Embryonic facial prominence (tissue), 1 donor: Measurements from ENCODE around the gene MEIOB.
"Not testable (repeated sequence)": the region's sequence is repeated elsewhere in the genome, so short reads cannot be mapped to it uniquely, and the experiment has no call there.

Source experiments
- DNase-seq: peaks from one replicate; pipeline ENCODE4 v3.0.0-alpha.2; 2016; ENCODE audit errors: extremely low spot score

Gene MEIOB

DNA sequence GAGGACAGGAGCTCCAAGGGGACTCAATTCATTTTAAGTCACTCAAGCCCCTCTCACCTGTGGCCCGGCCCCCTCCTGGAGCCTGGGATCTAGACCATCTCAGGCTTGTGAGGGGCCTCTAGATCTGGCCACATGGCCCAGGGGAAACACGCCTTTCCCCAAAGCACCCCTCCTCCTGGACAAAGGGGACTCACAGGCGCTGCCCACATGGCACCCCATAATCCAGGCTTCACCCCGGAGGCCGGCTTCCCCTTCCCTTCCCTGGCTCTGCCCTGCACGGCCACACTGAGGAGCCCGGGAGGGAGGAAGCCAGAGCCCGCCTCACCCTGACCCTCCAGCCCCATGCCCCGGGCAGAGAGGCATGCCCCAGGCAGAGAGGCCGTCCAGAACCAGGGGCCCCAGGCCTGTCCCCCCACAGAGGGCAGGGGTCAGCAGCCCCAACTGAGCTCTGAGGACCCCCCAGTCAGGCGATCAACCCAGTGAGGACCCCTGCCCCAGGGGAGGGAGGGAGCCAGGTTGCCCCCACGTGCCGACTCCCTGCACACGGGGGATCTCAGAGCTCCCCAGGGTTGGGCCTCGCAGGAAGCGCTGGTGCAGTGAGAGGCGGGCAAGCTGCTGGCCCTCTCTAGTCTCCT lies 35.4 kb upstream of the MEIOB start:
- no peak for DNase-seq

GRCh38 chr16:1906846-1907165 lies 34.8 kb upstream of the MEIOB start:
- no peak for DNase-seq

DNA sequence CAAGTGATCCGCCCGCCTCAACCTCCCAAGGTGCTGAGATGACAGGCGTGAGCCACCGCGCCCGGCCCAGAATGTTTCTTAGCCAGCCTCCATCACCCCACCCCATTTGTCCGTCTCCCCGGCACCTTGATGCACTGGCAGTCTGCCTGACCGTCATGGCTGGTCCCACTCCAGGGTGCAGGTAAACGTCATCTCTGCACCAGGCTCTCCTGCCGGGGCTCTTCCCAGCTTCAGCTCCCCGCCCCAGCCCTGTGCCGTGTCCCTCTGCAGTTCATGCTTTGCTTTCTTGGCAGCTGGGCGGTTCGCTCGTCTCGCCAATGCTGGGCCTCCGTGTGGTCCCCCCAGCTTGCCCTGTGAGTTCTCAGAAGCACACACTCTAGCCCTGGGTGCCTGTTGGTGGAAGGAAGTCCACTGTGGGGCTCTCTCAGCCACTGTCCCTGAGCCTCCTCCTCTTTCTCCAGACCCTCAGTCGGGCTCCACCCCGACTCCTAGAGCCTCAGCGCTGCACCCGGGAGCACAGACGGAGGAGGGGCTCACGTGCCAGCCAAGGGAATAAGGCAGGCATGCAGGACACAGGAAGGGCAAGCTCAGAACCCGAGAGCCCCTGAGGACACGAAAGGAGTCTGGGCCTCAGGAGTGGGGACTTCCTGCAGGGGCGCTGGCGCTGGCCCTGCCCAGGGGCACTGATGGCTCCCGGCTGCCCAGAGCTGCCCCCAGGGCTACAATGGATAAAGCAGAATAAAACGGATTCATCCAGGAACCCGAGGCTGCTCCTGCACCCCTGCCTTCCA lies 34.3 kb upstream of the MEIOB start:
- no peak for DNase-seq

DNA sequence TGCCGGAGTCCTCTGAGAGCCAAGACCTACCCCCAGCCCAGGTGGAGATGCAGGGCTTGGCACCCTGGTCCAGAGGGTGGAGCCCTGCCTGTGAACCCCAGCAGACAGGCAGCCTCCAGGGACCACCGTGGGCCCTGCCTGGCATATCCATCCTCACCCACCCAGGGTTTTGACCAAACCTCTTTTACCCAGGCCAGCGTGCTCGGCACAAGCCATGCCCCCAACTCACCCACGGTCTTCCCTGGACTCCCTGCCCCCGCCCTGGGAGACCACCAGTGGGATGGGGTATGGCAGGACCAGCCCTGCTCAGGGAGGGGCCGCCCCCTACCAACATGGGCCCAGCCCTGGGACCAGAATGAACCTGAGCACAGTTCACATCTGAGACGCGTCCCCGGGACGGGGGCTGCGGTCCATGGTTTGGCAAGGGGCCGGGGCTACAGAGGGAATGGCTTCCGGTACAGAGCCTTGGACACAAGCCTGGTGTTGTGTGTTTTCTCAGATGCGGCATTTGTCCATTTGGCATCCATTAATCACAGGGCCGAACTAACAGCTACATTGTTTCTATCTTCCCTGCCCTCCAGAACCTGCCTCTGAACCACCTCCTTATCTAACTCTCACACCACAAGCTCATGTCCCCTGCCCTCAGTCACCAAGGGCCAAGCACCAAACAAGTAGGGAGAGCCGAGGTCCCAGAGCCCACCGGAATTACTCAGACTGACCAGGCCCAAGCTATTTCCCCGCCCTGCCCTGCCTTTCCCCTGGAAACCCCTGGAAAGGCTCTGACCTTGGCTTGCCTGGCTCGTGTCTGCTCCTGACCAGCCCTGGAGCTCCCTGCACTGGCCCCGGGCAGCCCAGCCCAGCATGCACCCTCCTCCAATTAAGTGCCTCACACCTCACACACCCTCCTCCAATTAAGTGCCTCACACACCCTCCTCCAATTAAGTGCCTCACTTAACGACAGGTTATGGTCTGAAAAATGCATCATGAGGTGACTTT lies 32.2 kb upstream of the MEIOB start:
- DNase-seq, result no peak

DNA sequence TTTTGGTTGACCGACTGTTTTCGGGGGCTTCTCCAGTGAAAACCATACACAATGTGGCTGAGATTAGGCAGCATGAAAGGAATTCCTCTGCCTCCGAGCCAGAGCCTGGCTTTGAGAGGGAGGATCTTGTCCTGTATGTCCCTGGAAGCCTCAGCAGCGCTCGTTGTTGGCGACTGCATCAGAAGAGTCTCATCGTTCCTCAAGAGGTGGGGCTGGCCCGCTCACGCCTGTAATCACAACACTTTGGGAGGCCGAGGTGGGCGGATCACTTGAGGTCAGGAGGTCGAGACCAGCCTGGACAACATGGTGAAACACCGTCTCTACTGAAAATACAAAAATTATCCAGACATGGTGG lies 31.2 kb upstream of the MEIOB start:
- DNase-seq, result no peak

DNA sequence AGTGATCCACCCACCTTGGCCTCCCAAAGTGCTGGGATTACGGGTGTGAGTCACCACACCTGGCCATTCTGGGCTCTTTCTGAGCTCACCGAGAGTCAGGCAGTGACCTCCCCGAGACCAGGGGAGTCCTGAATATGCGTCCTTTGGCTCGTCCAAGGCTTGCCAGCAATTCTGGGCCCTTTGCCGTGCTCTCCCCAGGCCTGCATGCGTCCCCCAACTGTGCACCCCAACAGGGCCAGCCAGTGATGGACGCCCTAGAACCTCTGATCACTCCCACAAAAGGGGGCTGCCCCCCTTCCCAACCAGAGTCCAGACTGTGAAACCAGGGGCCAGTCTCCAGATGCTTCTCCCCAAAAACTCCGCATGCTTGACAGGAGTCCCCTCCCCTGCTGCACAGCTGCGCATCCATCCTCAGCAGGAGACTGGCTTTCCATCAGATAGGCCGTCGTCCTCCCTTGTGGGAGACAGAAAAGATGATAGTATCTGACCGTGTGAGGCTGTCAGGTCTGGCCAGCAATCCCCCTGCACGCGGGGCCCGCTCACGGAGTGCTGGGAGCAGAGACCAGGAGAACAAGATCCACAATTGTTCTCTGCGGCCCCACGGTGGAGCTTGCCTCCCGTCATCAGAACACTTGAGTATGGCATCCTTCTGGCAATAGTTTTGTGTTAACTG lies 30.7 kb upstream of the MEIOB start:
- DNase-seq, result no peak

DNA sequence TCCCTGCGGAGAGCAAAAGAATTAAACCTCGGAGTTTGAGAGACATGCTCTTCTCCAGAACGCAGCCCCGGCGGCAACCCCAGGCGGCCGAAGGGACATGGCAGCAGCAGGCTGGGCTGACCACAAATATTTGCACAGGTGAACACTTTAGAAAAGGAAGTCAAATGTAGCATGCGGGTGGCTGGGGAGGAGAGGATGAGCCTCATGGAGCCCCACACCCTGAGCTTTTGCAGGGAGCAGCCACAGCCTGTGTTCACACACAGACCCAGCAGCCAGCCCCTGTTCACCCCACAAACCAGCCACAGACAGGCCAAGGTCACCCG lies 28.4 kb upstream of the MEIOB start:
- DNase-seq, result no peak

DNA sequence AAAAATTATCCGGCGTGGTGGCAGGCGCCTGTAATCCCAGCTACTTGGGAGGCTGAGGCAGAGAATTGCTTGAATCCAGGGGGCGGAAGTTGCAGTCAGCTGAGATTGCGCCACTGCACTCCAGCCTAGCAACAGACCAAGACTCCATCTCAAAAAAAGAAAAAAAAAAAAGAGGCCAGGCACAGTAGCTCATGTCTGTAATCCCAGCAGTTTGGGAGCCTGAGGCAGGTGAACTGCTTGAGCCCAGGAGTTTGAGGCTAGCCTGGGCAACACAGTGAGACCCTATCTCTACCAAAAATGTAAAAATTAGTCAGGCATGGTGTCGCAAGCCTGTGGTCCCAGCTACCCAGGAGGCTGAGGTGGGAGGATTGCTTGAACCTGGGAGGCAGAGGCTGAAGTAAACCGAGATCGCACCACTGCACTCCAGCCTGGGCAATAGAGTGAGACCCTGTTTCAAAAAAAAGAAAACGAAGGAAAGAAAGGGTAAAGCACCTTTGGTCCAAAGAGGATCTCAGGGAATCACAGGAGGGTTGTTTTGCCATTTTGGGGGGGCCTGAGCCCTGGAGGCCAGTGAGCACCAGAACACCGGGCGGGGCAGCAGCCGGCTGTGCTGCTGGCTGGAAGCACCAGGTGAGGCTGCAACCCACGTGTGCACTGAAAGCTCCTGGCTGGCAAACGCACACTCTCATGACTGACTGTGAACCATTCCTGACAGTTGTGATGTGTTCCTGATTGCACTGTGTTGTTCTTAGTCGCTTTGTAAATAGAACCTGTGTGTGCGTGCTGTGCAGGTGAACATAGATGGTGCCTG lies 27.9 kb upstream of the MEIOB start:
- DNase-seq, result no peak

DNA sequence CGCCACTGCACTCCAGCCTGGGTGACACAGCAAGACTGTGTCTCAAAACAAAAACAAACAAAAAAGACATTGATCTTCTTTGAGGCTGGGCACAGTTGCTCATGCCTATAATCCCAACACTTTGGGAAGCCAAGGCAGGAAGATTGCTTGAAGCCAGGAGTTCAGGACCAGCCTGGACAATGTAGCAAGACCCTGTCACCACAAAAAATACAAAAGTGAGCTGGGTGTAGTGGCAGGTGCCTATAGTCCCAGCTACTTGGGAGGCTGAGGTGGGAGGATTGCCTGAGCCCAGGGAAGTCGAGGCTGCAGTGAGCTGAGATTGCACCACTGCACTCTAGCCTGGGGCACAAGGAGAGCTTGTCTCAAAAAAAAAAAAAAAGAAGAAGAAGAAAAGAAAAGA lies 25.7 kb upstream of the MEIOB start:
- DNase-seq, result not testable (repeated sequence)

- no peak for DNase-seq
These were observed 24.1 kb upstream of the MEIOB start for GRCh38 chr16:1895949-1896675.

DNA sequence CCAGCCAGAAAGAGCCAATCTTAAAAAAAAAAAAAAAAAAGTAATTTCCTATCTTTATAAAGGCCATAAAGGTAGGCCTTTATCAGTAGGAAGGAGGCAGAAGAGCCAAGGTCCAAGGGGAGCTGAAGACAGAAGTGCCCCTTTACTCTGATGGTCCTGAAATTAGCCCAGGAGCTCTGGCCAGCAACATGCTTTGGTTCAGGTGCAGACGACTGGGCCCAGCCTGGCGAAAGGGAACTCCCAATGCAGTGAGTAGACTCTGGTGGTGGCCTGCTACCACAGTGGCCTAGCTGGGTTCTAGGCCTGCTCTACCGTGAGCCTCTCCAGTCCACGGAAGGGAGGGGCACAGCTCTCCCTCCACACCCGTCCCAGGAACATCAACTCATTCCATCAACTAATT lies 23.1 kb upstream of the MEIOB start:
- DNase-seq, result no peak

GRCh38 chr16:1890708-1891050 lies 18.7 kb upstream of the MEIOB start:
- DNase-seq, result no peak

- no peak for DNase-seq
These were observed 18.2 kb upstream of the MEIOB start for GRCh38 chr16:1890024-1890707.

DNA sequence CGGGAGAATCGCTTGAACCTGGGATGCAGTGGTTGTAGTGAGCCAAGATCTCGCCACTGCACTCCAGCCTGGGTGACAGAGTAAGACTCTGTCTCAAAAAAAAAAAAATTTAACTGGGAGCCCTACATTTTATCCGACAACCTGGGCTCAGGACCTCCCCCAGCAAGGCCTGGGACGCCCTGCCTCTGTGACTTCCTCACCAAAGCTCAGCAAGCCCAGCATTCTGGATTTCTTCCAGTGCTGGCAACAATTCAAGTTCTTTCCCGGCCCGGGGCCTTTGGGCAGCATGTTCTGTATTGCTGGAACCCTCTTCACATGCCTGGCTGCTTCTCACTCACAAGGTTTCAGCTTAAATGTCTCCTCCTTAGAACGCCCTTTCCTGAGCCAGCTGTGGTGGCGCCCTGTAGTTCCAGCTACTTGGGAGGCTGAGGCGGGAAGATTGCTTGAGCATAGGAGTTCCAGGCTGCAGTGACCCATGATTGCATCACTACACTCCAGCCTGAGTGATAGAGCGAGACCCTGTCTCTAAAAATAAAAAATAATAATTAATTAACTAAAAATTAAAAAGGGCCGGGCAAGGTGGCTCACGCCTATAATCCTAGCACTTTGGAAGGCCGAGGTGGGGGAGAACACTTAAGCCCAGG lies 15.9 kb upstream of the MEIOB start:
- no peak for DNase-seq

GRCh38 chr16:1884889-1885288 lies 12.9 kb upstream of the MEIOB start:
- no peak for DNase-seq

GRCh38 chr16:1884155-1884760 lies 12.3 kb upstream of the MEIOB start:
- DNase-seq, result no peak

DNA sequence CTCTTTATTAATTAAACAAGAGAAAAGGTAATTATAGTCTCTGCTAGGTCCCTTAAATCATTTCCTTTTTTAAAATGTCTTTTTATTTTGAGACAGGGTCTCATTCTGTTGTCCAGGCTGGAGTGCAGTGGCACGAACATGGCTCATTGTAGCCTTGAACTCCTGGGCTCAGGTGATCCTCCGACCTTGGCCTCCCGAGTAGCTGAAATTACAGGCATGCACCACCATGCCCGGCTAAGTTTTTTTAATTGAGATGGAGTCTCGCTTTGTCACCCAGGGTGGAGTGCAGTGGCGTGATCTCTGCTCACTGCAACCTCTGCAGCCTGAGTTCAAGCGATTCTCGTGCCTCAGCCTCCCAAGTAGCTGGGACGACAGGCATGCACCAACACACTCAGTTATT lies 9.2 kb upstream of the MEIOB start:
- not testable (repeated sequence) for DNase-seq

GRCh38 chr16:1879477-1879876 lies 7.5 kb upstream of the MEIOB start:
- no peak for DNase-seq

GRCh38 chr16:1878256-1878655 lies 6.3 kb upstream of the MEIOB start:
- no peak for DNase-seq
